ENCODE results near the gene MEF2B.

DNA sequence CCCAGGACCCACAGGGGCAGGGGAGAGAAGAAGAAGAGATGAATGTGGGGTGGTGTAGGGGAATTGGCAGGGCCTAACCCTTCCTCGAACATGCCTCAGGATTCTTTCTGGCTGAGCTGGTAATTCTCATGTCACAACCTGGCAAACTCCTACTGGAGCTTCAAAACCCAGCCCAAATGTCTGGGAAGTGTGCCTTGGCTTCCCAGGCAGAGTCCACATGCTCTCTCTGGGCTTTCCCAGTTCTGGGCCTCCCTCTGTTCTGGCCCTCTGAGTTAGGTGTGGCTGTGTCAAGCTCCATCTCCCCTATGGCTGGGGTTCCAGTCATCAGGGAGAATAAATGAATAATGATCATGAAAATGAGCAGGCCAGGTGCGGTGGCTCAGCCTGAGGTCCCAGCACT, 20.6 kb downstream of the MEF2B start:
- TF ChIP-seq CTCF (conservative IDR thresholded peaks at IDR 0.05) (no peak), ZFX (IDR thresholded peaks at IDR 0.05) (no peak)
